Stimulated activated CD4-positive, alpha-beta T cell treated with anti-CD3 and anti-CD28 coated beads, TNF-alpha, amount 100 ng/mL, for 1 hour (primary cell): Measurements from ENCODE around the gene CCDC63.

ENCODE experiments used
- DNase-seq, 3 donors: peaks; one replicate each; pipeline ENCODE4 v3.0.0-alpha.2; 2020; ENCODE audit warnings: low read depth in 3 of 3, low spot score in 1 of 3

The CCDC63 gene

DNA sequence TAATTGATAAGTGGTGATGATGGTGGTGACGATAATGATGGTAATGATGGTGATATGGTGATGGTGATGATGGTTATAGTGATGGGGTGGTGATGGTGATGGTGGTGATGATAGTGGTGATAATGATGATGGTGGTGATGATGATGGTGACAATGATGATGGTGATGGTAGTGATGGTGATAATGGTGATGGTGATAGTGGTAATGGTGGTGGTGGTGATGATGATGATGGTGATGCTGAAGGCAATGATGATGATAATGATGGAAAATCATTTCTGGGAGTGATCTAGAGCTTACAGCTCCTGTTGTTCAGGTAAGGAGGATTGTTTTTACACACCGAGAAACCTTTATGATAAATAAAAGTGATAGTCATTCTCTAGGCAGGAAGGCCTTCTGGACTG is 33.9 kb downstream of the CCDC63 start:
- DNase-seq = no peak

DNA sequence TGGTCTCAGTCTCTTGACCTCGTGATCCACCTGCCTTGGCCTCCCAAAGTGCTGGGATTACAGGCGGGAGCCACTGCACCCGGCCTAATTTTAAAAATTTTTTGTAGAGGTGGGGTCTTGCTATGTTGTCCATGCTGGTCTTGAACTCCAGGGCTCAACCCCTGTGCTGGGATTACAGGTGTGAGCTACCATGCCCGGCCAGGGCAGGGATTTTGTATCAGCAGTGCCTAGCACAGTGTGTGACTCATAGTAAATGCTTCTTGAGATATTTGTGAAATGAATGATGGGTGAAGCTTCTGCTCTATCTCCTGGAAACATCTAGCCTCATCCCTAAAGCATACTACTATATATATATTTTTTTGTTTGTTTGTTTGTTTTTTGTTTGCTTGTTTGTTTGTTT is 36.5 kb downstream of the CCDC63 start:
- no peak for DNase-seq

DNA sequence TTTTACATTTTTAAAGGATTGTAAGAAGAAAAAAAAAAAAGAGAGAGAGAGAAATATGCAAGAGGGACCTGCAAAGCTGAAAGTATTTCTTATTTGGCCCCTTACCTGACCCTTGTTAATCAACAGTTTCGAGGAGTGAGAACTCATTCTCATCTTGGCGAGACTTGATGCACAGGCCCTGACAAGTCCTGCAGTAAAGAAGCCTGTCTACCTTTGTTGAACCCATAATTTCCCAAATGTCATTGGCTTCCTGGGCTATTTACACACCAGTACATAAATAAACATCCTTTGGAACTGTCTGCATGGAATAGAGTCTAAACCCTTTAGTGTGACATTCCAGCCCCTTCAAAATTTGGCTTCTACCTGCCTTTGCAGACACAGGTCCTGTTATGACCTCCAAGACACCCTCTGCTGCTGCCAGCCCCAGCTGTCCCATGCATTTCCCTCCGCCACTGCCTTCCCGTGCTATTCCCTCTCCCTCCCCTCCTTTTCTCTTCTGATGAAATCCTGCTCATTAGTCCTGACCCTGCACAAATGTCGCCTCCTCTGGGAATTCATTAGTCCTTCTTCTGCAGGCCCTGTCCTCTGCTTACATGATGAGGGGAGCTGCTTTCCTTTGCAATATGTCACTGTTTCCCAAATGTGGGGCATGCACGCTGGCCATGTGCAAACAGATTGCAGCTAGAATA is 38.5 kb downstream of the CCDC63 start:
- no peak for DNase-seq

DNA sequence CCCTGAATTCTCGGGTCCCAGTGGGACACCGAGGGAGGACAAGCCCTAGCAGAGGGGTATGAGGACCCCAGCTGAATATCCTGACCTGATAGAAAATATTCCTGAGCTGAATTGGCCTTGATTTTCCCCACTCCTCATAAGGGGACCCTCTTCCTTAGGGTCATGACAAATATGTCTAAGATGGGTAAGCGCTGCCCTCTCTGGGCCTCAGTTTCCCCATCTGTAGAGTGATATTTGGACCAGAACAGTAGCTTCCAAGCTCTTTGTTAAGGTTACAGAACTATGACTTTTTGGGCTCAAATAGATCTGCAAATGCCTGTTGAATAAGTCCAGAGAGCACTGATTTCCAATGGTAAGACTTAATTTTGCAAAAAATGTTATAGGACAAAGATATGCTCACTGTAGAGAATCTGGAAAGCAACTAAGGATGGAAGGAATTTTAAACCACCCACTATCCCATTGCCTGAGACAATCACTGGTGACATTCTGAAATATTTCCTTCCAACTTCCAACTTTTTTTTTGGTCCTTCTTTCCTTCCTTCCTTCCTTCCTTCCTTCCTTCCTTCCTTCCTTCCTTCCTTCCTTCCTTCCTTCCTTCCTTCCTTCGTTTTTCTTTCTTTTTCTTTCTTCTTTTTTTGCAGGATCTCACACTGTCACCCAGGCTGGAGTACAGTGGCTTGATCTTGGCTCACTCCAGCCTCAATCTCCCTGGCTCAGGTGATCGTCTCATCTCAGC is 41.6 kb downstream of the CCDC63 start:
- no peak for DNase-seq

DNA sequence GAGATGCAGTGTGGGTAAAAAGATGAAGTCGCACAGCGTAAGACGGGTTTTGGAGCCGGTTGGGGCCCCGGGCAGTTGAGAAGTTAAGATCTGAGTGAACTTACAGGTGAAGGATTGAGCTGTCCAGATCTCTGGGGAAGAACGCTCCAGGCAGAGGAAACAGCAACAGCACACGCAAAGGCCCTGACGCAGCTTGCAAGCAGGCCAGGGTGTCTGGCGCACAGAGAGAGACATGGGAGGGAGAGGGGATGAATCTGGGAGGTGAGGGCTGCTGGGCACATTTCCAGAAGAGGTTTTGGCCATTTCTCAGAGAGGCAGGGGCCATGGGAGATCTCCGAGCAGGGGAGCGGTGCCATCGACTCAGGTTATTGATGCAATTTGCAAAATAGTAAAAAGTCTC is 42.6 kb downstream of the CCDC63 start:
- no peak for DNase-seq

DNA sequence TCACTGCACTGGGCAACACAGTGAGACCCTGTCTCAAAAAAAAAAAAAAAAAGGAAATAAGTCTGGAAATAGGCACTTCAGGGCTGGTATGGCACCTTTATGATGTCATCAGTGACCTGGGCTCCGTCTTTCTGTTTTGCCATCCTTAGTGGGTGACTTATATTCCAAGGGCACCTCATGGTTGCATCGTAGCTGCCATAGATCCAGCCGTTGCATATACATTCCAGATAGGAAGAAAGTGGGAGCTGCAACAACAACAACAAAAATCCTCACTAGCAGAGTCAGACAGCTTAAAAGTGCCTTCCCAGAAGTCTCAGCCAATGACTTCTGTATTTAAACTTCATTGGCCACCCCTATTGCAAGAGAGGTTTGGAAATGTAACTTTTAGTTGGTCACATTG is 47.2 kb downstream of the CCDC63 start:
- DNase-seq = no peak

DNA sequence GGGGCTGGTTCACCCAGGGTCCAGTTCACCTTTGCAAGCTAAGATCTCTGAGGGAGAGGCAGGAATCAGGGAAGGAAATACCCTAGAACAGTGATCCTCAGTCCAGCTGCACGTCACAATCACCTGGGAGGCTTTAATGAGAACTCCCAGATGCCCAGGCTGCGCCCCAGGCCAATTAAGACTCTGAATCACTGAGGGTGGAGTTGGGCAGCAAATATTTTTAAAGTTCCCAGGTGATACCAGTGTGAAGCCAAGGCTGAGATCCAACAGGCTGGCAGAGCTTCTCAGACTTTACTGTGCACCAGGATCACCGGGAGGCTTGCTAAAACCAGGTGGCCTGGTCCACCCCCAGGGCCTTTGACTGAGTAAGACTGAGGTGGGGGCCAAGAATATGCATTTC is 49.8 kb downstream of the CCDC63 start:
- DNase-seq = no peak

DNA sequence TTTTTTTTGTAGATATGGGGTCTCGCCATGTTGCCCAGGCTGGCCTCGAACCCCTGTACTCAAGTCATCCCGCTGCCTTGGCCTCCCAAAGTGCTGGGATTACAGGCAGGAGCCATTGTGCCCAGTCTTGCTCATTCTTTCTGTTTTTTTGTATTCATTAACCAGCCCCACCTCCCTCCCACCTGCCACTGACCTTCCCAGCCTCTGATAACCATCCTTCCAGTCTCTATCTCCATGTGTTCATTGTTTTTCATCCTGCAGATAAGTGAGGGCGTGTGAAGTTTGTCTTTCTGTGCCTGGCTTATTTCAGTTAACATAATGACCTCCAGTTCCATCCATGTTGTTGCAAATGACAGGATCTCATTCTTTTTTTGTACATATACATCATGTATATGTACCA is 54.6 kb downstream of the CCDC63 start:
- no peak for DNase-seq

DNA sequence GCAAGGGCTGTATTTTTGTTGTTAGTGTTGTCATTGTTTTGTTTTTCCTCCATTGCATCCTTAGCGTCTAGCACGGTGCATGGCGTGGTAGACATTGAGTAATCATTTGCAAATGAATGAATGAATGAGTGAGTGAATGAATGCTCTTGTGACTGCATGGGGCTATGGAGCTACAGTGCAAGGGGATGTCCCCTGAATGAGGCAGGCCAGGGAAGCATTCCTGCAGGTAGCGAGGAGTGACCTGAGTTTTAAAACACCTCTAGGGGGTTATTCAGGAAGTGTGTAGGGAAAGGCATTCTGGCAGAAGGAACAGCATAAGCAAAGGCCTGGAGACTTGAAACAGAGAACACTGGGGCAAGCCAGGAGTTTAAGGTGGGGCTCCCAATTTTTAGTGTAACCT is 56.7 kb downstream of the CCDC63 start:
- no peak for DNase-seq

DNA sequence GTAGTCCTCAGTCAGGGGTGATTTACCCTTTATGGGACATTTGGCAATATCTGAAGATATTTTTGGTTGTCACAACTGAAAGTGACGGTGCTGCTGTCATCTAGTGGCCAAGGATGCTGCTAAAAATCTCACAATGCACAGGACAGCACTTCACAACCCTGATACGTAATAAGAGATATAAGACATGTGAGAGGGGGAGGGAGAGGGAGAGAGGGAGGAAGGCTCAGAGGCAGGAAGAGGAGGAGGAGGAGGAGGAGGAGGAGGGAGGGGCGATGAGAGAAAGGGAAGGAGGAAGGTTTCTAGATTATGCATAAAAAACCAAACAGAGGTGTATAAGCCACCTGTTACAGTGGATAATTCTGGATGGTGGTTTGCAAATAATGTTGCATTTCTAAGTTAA is 59.3 kb downstream of the CCDC63 start:
- DNase-seq = no peak

DNA sequence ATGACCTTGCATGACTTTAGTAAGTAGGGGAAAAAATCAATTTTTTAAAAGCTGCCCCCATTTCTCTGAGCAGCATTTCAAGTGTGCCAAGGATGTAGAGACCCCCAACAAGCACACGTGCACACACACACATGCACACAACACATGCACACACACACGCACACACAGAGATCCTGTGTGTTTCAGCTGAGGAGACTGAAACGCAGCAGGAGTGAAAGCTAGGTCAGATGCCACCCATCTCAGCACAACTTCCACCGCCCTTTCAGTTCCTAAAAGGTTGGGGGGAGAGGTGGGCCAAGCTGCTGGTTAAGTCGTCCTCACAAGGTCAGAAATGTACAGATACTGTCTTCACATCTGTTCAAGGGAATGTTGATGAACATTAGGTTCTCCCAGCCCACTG is 59.7 kb downstream of the CCDC63 start:
- DNase-seq = no peak

DNA sequence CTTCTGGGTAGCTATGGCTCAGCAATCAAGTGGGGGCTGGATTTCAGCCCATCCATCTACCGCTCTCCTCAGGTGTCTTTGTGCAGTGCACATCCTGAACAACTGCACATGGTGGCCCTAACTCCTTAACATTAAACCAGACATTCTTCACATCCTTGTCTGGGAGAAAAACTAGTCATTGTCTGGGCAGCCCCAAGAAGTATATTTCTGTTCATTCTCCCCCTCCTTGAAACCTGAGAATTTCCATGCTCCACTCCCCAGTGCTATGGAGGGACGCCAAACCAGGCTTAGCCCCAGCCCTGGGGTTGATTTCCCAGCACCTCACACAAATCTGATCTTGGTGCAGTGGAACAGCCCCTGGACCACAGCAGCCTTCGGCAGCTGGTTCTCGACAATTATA is 60.2 kb downstream of the CCDC63 start:
- DNase-seq = no peak

DNA sequence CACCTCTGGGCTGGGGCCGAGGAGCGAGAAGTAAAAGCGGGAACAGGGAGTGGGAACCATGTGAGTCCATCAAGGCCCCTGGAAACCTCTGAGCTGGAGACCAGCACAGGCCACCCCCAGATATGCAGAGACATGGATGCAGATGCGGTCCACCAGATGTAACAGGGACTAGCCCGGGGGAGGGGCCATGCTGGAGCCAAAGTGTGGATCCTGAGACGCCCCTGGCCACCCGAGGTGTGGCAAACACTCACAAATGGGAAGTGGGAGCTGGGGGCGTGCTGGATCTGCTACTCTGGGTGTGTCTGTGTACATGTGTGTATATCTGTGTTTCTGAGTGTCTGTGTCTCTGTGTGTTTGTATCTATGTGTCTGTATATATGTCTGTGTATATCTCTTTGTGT is 60.8 kb downstream of the CCDC63 start:
- DNase-seq = no peak

DNA sequence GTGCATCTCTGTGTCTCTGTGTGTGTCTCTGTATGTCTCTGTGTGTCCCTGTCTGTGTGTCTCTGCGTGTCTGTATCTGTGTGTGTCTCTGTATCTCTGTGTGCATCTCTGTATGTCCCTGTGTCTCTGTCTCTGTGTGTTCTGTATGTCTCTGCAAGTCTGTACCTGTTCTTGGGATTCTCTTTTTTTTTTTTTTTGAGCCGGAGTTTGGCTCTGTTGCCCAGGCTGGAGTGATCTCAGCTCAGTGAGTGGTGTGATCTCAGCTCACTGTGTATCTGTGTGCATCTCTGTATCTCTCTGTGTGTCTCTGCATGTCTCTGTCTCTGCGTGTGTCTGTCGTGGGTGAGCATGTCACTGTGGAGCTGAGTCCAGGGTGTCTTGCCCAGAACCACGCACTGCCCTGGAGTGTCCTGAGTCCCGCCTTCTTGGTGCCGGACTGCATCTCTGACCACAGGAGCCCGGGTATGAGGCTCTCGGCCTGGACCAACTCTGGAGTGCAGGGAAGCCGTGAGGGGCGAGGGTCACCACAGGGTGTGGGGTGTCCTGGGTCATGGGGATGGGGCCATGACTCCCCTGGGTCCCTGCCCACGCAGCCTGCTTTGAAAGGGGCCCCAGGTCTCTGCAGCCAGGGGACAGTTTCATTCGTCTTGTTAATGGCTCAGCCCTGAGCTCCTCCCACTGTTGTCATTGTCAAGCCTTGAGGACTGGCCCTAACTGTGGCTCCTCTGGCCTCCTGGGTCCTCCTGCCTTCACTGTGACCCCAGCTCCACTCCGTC is 61.8 kb downstream of the CCDC63 start:
- DNase-seq = no peak

DNA sequence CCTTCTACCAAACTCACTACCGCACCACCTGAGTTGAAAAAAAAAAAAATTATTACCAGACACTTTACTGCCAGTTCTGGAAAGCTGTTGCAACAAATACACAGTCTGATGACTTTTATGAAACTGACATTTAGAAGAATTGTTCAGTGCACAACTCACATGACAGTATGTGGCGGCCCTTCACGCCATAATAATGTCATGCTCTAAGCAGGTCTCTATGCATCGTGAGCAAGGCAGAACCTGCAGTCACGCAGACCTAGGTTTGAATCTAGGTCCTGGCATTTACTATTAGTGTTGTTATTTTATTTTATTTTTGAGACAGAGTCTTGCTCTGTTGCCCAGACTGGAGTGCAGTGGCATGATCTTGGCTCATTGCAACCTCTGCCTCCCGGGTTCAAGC is 65.5 kb downstream of the CCDC63 start:
- no peak for DNase-seq

DNA sequence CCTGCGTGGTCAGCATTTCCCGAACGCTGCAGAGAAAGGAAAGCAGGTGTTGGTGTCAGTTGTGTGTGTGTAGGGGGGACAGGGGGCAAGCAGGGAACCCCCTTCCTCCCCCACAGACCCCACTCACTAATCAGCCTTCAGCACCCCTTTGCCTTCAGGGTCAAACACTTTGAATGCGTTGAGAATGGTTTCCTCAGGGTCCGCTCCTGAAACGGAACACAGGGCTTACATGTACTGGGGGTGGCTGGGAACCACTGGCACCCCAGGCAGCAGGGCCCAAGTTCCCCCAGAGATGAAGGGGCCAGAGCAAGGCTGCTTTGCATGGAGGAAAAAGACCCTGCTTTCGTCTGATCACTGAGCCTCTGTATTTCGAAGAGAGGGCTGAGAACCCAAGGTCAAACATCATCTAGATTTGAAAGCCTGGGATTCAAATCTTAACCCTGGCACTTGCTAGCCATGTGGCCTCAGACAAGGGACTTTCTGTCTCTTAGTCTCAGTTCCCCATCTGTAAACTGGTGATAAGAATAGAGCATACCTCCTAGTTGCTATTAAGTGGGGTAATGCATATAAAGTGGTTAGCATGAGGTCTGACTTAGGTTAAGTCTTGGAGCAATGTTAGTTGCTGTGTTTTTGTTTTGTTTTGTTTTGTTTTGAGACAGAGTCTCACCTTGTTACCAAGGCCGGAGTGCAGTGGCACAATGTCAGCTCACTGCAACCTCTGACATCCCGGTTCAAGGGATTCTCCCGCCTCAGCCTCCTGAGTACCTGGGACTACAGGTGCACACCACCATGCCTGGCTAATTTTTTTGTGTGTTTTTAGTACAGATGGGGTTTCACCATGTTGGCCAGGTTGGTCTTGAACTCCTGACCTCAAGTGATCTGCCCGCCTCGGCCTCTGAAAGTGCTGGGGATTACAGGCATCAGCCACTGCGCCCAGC is 66.6 kb downstream of the CCDC63 start:
- DNase-seq = no peak

DNA sequence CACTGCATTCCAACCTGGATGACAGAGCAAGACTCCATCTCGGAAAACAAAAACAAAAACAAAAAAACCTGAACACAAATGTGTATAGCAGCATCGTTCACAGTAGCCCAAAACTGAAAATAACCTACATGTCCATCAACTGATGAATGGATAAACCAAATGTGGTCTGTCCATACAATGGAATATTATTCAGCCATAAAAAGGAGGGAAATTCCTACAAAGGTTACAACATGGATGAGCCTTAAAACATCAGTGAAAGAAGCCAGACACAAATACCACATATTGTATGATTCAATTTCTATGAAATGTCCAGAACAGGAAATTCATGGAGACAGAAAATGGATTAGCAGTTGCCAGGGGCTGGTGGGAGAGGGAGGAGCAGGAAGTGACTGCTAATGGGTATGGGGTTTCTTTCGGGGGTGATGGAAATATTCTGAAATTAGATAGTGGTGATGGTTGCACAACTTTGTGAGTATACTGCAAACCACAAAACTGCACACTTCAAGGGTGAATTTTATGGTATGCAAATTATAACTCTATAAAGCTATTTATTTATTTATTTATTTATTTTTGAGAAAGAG is 69.6 kb downstream of the CCDC63 start:
- no peak for DNase-seq

DNA sequence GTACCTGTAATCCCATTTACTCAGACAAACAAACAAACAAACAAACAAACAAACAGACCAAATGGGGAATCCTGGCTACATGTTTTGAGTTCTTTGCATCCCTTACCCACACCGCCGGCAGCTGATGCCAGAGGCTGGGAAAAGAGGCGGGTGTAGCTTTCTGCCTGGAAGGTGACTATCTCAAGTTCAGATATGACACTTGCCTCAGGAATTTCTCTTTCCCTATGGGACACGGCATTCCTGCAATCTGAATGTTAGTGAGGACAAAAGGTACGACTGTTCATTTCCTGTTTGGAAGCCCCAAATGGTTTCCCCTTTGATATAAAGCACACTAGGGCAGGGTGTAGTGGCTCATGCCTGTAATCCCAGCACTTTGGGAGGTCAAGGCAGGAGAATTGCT is 70.7 kb downstream of the CCDC63 start:
- DNase-seq = no peak

DNA sequence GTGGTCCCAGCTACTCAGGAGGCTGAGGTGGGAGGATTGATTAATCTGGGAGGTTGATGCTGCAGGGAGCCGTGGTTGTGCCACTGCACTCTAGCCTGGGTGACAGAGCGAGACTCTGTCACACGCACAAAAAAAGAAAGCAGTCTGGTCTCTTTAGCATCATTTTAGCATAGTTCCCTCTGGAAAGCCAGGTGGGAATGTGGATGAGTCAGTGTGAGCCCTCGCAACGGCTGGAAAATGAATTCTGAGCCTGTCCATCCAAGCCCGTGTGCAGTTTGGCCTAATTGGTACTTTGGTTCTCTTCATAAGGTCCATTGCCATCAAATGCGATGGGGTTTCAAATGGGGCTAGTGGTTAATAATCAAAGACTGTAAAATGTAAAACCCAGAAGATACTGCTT is 71.2 kb downstream of the CCDC63 start:
- no peak for DNase-seq

DNA sequence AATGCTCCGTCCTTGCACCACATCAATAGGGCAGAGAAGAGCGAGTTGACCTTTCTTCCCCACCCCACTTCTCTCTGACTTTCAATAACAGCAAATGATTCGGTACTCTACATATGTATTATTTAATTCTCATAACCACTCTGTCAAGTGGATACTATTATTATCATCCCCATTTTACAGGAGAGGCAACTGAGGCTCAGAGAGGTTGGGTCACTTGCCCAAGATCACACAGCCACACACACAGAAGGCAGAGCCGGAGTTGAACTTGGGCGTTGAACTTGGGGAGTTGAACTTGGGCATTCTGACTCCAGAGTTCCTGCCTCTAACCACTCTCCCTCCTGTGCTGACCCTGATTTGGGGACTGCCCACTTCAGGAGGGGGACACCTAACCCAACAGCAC is 72.9 kb downstream of the CCDC63 start:
- no peak for DNase-seq
